Neural cell (in vitro differentiated cells): ENCODE results near the gene HCK. TPM values are rescaled to one million over a fixed set of nuclear protein-coding genes. Genes with fewer than 3 reads are reported as not detected.

Experiments
- H2AFZ ChIP-seq: fragments of 200-600, 300-800 bp; sonication (generic), shearing (Covaris generic); 2 replicates; pipeline ENCODE4 v1.6.0; 2014; ENCODE audit warnings: low read depth, mild to moderate bottlenecking, antibody characterized with exemption, low read length, moderate library complexity
- H3F3A ChIP-seq: fragments of 200-600 bp; shearing (Covaris generic); 2 replicates; pipeline ENCODE4 v1.6.1; 2016; ENCODE audit warnings: mild to moderate bottlenecking, moderate library complexity, mixed read lengths, antibody characterized with exemption, low read length; ENCODE audit not compliant: insufficient read depth, poor library complexity, severe bottlenecking
- H3K27ac ChIP-seq: fragments of 200-600, 300-800 bp; sonication (generic), shearing (Covaris generic); 2 replicates; pipeline ENCODE4 v1.5.1; 2014; ENCODE audit warnings: mild to moderate bottlenecking, low read length, moderate library complexity
- H3K27me3 ChIP-seq: fragments of 300-800, 200-600 bp; sonication (generic), shearing (Covaris generic); 2 replicates; pipeline ENCODE4 v1.6.0; 2014; ENCODE audit warnings: mild to moderate bottlenecking, low read depth, low read length, moderate library complexity; ENCODE audit not compliant: insufficient read depth
- H3K36me3 ChIP-seq: fragments of 300-800, 200-600 bp; sonication (generic), shearing (Covaris generic); 2 replicates; pipeline ENCODE4 v1.5.1; 2014; ENCODE audit warnings: mild to moderate bottlenecking, antibody characterized with exemption, low read length, moderate library complexity; ENCODE audit not compliant: insufficient read depth
- H3K4me2 ChIP-seq: fragments of 300-800, 200-600 bp; sonication (generic), shearing (Covaris generic); 2 replicates; pipeline ENCODE4 v1.6.0; 2014; ENCODE audit warnings: mild to moderate bottlenecking, low read length
- H3K4me3 ChIP-seq: fragments of 300-800, 200-600 bp; sonication (generic), shearing (Covaris generic); 2 replicates; pipeline ENCODE4 v1.5.1; 2014; ENCODE audit warnings: mild to moderate bottlenecking, low read length, moderate library complexity
- H3K79me2 ChIP-seq: fragments of 200-600 bp; shearing (Covaris generic); replicated peaks from 2 replicates; pipeline ENCODE4 v1.6.0; 2014; ENCODE audit warnings: mild to moderate bottlenecking, low read length, moderate library complexity; ENCODE audit not compliant: insufficient read depth
- H3K9ac ChIP-seq: fragments of 300-800, 200-600 bp; sonication (generic), shearing (Covaris generic); 2 replicates; pipeline ENCODE4 v1.6.1; 2016; ENCODE audit warnings: mild to moderate bottlenecking, low read length, mixed read lengths
- H3K9me2 ChIP-seq: fragments of 200-600 bp; shearing (Covaris generic); 2 replicates; pipeline ENCODE4 v1.6.1; 2016; ENCODE audit warnings: mild to moderate bottlenecking, low read length, mixed read lengths; ENCODE audit not compliant: insufficient read depth
- H3K9me3 ChIP-seq: fragments of 200-600, 300-800 bp; sonication (generic), shearing (Covaris generic); 2 replicates; pipeline ENCODE4 v1.6.1; 2016; ENCODE audit warnings: mild to moderate bottlenecking, mixed run types, low read length, moderate library complexity, mixed read lengths
- H4K20me1 ChIP-seq: fragments of 200-600 bp; shearing (Covaris generic); 2 replicates; pipeline ENCODE4 v1.6.1; 2016; ENCODE audit warnings: mild to moderate bottlenecking, mixed run types; ENCODE audit not compliant: insufficient read depth
- EP300 ChIP-seq: fragments of 450-650 bp; conservative IDR thresholded peaks from 2 replicates; pipeline ENCODE4 v1.6.1; 2014; ENCODE audit warnings: antibody characterized with exemption, mild to moderate bottlenecking, moderate library complexity; ENCODE audit not compliant: poor library complexity, severe bottlenecking
- EZH2 ChIP-seq: fragments of 200-600, 300-800 bp; shearing (Covaris generic), sonication (generic); IDR thresholded peaks from 2 replicates; pipeline ENCODE4 v1.6.1; 2014; ENCODE audit warnings: antibody characterized with exemption, low read length, borderline replicate concordance, mild to moderate bottlenecking; ENCODE audit not compliant: insufficient read depth, poor library complexity, severe bottlenecking
- MXI1 ChIP-seq: fragments of 450-650 bp; conservative IDR thresholded peaks from 2 replicates; pipeline ENCODE4 v1.6.1; 2014; ENCODE audit warnings: antibody characterized with exemption, mild to moderate bottlenecking; ENCODE audit not compliant: poor library complexity, severe bottlenecking
- POLR2AphosphoS5 ChIP-seq: IDR thresholded peaks from 2 replicates; pipeline ENCODE4 v1.6.1; 2012
- RAD21 ChIP-seq: fragments of 450-650 bp; conservative IDR thresholded peaks from 2 replicates; pipeline ENCODE4 v1.6.1; 2014; ENCODE audit warnings: antibody characterized with exemption, mild to moderate bottlenecking, moderate library complexity
- SMC3 ChIP-seq: fragments of 450-650 bp; conservative IDR thresholded peaks from 2 replicates; pipeline ENCODE4 v1.6.1; 2014; ENCODE audit warnings: antibody characterized with exemption, mild to moderate bottlenecking, moderate library complexity; ENCODE audit not compliant: poor library complexity
- TAF1 ChIP-seq: IDR thresholded peaks from 2 replicates; pipeline ENCODE4 v1.6.1; 2012; ENCODE audit warnings: low read depth
- polyA plus RNA-seq: library from polyadenylated mRNA; depleted of rRNA; stranded (reverse); fragments of >200 nt; gene quantifications from 2 replicates; pipeline ENCODE4 v1.2.3, GENCODE V29; 2014
- TF ChIP-seq, protein P1 (sequence below): fragments of 450-650 bp; IDR thresholded peaks from 2 replicates; pipeline ENCODE4 v1.5.1; 2014; ENCODE audit warnings: antibody characterized with exemption, mild to moderate bottlenecking, moderate library complexity; ENCODE audit not compliant: poor library complexity, severe bottlenecking
- TF ChIP-seq, protein P2 (sequence below): IDR thresholded peaks from 2 replicates; pipeline ENCODE4 v1.6.1; 2012; ENCODE audit warnings: borderline replicate concordance

Gene HCK
- polyA plus RNA-seq, 1 donor from 2014 or later, result 0.58 TPM

DNA sequence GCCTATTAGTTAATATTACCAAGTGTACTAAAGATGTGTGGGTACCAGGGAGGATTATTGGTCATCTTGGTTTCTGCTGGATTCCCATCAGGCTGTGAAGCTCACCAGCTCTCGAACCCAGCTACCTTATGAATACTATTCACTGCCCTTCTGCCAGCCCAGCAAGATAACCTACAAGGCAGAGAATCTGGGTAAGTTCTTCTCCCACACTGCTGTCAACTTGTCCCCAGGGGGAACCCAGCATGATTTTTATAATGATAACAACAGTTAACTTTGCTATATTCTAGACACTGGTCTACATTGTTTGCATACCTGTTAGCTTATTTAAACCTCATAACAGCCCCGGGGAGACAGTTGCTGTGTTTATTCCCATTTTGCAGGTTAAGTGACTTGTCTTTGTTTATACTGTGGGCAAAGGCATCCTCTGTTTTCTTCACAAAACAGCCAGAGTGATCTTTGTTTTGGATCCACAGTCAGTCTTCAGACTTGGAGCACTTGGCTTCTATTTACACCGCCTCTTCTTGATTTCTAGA lies 84.0 kb downstream of the HCK start:
- H3K27me3 ChIP-seq, result no peaks in the 10 kb centered on the region
- TF ChIP-seq, protein P1, sequence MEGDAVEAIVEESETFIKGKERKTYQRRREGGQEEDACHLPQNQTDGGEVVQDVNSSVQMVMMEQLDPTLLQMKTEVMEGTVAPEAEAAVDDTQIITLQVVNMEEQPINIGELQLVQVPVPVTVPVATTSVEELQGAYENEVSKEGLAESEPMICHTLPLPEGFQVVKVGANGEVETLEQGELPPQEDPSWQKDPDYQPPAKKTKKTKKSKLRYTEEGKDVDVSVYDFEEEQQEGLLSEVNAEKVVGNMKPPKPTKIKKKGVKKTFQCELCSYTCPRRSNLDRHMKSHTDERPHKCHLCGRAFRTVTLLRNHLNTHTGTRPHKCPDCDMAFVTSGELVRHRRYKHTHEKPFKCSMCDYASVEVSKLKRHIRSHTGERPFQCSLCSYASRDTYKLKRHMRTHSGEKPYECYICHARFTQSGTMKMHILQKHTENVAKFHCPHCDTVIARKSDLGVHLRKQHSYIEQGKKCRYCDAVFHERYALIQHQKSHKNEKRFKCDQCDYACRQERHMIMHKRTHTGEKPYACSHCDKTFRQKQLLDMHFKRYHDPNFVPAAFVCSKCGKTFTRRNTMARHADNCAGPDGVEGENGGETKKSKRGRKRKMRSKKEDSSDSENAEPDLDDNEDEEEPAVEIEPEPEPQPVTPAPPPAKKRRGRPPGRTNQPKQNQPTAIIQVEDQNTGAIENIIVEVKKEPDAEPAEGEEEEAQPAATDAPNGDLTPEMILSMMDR, result no peak
- TF ChIP-seq RAD21 (no peak), MXI1 (no peak), POLR2AphosphoS5 (no peak), SMC3 (no peak), TAF1 (no peak), EZH2 (no peak), EP300 (no peak)
- TF ChIP-seq, protein P2, sequence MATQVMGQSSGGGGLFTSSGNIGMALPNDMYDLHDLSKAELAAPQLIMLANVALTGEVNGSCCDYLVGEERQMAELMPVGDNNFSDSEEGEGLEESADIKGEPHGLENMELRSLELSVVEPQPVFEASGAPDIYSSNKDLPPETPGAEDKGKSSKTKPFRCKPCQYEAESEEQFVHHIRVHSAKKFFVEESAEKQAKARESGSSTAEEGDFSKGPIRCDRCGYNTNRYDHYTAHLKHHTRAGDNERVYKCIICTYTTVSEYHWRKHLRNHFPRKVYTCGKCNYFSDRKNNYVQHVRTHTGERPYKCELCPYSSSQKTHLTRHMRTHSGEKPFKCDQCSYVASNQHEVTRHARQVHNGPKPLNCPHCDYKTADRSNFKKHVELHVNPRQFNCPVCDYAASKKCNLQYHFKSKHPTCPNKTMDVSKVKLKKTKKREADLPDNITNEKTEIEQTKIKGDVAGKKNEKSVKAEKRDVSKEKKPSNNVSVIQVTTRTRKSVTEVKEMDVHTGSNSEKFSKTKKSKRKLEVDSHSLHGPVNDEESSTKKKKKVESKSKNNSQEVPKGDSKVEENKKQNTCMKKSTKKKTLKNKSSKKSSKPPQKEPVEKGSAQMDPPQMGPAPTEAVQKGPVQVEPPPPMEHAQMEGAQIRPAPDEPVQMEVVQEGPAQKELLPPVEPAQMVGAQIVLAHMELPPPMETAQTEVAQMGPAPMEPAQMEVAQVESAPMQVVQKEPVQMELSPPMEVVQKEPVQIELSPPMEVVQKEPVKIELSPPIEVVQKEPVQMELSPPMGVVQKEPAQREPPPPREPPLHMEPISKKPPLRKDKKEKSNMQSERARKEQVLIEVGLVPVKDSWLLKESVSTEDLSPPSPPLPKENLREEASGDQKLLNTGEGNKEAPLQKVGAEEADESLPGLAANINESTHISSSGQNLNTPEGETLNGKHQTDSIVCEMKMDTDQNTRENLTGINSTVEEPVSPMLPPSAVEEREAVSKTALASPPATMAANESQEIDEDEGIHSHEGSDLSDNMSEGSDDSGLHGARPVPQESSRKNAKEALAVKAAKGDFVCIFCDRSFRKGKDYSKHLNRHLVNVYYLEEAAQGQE, result no peak

DNA sequence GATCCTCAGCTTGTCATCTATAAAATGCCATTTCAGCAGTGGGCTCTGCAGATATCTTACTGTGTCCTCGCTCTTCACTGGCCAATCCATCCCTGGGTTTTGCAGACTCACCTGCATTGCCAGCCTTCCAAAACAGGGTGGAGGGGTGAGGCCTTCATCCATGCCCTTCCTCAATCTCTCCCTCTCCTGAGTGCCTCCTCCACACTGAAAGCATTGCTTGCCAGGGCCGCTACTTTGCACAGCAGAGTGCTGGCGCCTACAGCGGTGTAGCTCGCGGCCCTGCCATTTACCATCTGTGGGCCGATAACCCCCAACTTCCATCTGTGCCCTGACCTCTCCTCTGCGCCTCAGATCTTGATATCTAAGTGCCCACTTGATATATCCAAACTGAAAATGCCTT lies 86.9 kb downstream of the HCK start:
- peaks cover 41% of the 10 kb centered on the region for H3K36me3 ChIP-seq
- no peaks in the 10 kb centered on the region for H3F3A ChIP-seq
- no peaks in the 10 kb centered on the region for H3K9me2 ChIP-seq
- no peak overlapping the region for H2AFZ ChIP-seq
- H3K27me3 ChIP-seq, result no peaks in the 10 kb centered on the region
- H3K79me2 ChIP-seq, result no peaks in the 10 kb centered on the region
- TF ChIP-seq TAF1, result no peak
- TF ChIP-seq RAD21, result no peak
- no peak for TF ChIP-seq EZH2
- no peak for TF ChIP-seq POLR2AphosphoS5
- TF ChIP-seq, protein P2, result no peak
- TF ChIP-seq, protein P1, result no peak
- no peak for TF ChIP-seq MXI1
- TF ChIP-seq SMC3, result no peak
- no peak for TF ChIP-seq EP300
- no peaks in the 10 kb centered on the region for H3K9me3 ChIP-seq
- H4K20me1 ChIP-seq, result no peaks in the 10 kb centered on the region
- no peak overlapping the region for H3K4me2 ChIP-seq
- no peak overlapping the region for H3K4me3 ChIP-seq
- H3K9ac ChIP-seq, result no peak overlapping the region
- H3K27ac ChIP-seq, result no peak overlapping the region

More for the DNA sequence above, 84.0 kb downstream of the HCK start:
- Histone ChIP-seq H3K9ac (no peak overlapping the region), H3K27ac (no peak overlapping the region), H3K9me2 (no peaks in the 10 kb centered on the region), H4K20me1 (no peaks in the 10 kb centered on the region), H3K36me3 (peaks cover 32% of the 10 kb centered on the region), H3K4me3 (no peak overlapping the region), H3K79me2 (no peaks in the 10 kb centered on the region), H3F3A (no peaks in the 10 kb centered on the region), H3K4me2 (no peak overlapping the region), H2AFZ (no peak overlapping the region), H3K9me3 (no peaks in the 10 kb centered on the region)
